D721Med (cell line): Measurements from ENCODE around the gene RGS9.
"Not testable (repeated sequence)": the region's sequence is repeated elsewhere in the genome, so short reads cannot be mapped to it uniquely, and the experiment has no call there.

Source experiments
- DNase-seq: peaks from one replicate; pipeline ENCODE4 v3.0.0; 2011; ENCODE audit warnings: low spot score; ENCODE audit not compliant: insufficient read length
- FAIRE-seq: peaks from 2 replicates; lab custom pipeline; 2011; peaks lifted over from hg19 to GRCh38; lab: Jason Lieb, UNC
- CTCF ChIP-seq: IDR thresholded peaks from 2 replicates; pipeline ENCODE4 v1.5.1; 2012; ENCODE audit warnings: mild to moderate bottlenecking, control low read depth; ENCODE audit not compliant: insufficient read depth; ENCODE audit errors: missing control alignments

The RGS9 gene

DNA sequence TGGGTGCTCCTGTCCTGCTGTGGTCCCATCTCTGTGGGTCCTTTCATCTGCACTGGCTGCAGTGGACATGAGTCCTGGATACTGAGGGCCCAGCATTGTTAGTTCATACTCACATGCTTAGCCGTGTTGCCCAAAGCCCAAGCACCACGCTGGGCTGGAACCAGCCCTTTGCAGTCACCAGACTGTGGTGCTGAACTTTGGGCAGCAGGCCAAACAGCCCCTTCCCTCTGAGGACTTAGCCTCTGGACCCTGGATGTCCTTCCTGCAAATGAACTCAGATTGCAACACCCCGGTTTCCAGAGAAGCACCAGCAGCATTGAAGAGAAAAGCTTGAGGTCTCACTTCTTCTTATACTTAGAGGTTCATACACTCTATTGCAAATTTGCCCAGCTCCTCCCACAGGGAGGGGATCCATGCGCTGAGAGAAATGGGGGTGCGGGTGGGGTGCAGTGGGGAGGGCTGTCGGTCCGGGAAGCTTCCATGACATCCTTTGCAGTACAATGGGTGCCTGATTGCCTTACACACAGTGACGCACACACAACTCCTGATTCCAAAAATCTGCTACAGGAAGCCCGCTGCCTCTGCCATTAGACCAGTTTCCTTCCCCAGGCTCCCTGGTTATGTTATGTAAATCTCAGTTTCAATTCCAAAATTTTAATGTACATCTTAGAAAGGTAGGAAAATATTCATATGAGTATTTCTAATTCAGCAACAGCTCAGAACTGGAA lies 65.8 kb downstream of the RGS9 start:
- TF ChIP-seq CTCF, result no peak
- DNase-seq, result no peak
- FAIRE-seq, result no peak

DNA sequence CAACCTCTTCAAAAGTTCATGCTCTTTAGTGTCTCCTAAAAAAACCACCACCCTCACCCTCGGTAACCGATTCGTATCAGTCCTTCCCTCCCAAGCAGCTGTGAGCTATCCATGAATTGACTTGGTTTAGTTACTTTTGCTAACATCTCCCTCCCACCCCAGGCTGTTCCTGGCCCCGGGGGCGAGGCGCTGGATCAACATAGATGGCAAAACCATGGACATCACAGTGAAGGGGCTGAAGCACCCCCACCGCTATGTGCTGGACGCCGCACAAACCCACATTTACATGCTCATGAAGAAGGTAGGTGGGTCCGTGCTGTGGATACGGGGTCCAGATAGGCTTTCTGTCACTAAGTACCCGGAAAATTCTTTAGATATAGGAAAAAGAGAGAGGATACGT lies 66.8 kb downstream of the RGS9 start:
- FAIRE-seq, result no peak
- DNase-seq, result no peak
- TF ChIP-seq CTCF, result no peak

GRCh38 chr17:65205655-65206054 lies 68.5 kb downstream of the RGS9 start:
- DNase-seq (no peak), FAIRE-seq (no peak)
- TF ChIP-seq CTCF, result no peak

GRCh38 chr17:65207448-65207847 lies 70.3 kb downstream of the RGS9 start:
- FAIRE-seq, DNase-seq: not testable (repeated sequence)

DNA sequence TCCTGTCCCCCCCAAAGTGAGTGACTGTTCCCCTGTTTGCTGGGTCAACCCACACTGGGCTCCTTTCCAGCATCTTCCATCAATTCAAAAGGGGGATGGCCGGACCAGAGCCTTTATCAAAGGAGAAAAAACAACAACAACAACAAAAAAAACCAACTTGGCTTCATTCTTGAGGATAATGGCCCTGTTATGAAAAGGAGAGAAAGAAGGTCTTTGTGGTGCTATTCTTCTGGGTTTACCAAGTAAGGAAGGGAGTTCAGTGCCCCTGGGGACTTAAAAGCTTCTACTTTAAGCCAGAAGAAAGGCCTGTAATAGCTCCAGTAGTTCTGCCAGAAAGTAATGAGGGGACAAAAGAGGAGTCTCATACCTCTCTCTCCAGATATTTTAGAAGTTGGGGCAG lies 71.5 kb downstream of the RGS9 start:
- FAIRE-seq, result no peak
- no peak for TF ChIP-seq CTCF

DNA sequence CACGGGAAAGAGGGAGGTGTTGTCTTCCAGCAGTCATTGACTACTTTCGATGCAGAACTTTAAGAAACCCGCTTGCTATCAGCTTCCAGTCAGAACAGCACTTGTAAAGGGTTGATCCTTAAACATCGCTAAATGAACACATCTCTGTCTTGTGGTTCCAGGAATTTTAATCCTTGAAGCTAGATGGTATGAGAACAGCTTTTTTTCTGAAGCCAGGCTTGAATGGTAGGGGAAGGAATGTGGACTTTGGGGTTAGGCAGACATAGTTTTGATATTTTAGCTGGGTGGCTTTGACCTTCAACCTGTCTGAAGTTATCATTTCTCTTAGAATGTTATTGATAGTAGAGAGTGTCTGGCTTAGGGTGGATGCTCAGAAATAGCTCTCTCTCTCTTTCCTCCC lies 81.1 kb downstream of the RGS9 start:
- FAIRE-seq (no peak), DNase-seq (no peak)
- no peak for TF ChIP-seq CTCF

More for the DNA sequence above, 71.5 kb downstream of the RGS9 start:
- DNase-seq, result no peak

DNA sequence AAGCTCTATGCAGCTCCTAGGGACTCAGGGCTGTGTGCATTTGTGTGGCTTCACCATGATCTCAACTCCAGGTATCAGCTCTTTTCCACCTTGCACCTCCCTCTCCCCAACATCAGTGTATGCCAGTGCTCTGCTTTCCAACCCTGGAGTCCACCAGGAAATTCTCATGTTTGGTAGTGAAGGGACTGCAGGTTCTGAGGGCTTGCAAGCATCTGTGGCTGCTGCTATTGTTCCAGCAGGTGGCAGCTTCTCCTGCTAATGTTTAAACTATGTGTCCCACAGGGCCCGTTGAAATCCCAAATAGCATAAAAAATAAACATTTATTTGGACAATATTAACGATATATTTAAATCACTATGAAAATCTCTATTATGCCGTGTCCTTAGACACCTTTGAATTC lies 82.0 kb downstream of the RGS9 start:
- DNase-seq (no peak), FAIRE-seq (no peak)
- TF ChIP-seq CTCF, result peak; percentile 13
